NB4 (cell line): ENCODE data around the gene C5orf63.

ENCODE experiments used
- DNase-seq: peaks from one replicate; pipeline ENCODE4 v3.0.0; 2010; ENCODE audit warnings: low read depth
- H3K4me3 ChIP-seq: one replicate; pipeline ENCODE4 v1.5.1; 2011; ENCODE audit warnings: mild to moderate bottlenecking, low read depth, low read length, moderate library complexity
- MAX ChIP-seq: IDR thresholded peaks from 2 replicates; pipeline ENCODE4 v1.6.1; 2011; ENCODE audit warnings: low read depth, low read length
- MYC ChIP-seq: IDR thresholded peaks from 2 replicates; pipeline ENCODE4 v1.6.1; 2011; ENCODE audit warnings: low read depth, low read length
- POLR2A ChIP-seq: IDR thresholded peaks from 2 replicates; pipeline ENCODE4 v1.6.1; 2011; ENCODE audit warnings: mild to moderate bottlenecking; ENCODE audit not compliant: insufficient read length; ENCODE audit errors: extremely low read depth
- TF ChIP-seq, protein P1 (sequence below): IDR thresholded peaks from one replicate; pipeline ENCODE4 v1.5.1; 2012; ENCODE audit warnings: low read depth, low read length

Gene C5orf63

DNA sequence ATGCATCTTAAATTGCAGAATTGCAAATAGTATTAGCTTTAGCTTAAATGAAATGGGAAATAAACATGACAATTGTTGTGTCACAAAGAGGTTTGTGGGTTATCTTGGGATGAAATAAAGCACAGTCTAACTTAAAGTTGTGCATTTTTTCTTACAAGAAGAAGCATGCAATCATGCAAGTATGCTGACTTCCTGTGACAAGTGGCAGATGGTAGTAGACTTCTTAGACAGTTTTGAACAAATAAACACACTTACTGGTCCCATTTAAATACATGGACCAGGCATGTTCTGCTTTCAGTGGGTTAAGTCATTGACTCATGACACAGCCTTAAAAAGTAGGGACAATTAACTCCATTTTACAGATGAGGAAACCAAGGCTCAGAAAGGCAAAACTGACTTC lies 15.9 kb upstream of the C5orf63 start:
- H3K4me3 ChIP-seq, result no peak overlapping the region
- TF ChIP-seq, protein P1, sequence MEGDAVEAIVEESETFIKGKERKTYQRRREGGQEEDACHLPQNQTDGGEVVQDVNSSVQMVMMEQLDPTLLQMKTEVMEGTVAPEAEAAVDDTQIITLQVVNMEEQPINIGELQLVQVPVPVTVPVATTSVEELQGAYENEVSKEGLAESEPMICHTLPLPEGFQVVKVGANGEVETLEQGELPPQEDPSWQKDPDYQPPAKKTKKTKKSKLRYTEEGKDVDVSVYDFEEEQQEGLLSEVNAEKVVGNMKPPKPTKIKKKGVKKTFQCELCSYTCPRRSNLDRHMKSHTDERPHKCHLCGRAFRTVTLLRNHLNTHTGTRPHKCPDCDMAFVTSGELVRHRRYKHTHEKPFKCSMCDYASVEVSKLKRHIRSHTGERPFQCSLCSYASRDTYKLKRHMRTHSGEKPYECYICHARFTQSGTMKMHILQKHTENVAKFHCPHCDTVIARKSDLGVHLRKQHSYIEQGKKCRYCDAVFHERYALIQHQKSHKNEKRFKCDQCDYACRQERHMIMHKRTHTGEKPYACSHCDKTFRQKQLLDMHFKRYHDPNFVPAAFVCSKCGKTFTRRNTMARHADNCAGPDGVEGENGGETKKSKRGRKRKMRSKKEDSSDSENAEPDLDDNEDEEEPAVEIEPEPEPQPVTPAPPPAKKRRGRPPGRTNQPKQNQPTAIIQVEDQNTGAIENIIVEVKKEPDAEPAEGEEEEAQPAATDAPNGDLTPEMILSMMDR, result no peak
- TF ChIP-seq MAX (no peak), POLR2A (no peak), MYC (no peak)
- no peak for DNase-seq

DNA sequence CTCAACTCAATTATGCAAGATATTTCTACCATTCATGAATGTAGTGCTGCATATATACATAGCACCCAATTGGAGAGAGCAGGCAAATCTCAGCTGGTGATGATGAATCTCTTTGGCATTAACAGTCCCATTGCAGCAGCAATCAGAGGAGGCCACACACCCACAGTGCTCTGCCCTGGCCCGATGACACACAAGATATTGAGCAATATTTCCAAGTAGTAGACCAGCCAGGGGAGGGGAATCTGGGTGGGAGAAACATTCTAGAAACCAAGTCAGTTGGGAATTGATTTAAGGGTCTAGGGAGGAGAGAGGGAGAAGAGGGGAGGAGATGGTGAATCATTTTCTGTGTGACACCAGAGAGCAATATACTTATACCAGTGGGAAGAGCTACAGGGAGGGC lies 14.9 kb upstream of the C5orf63 start:
- TF ChIP-seq POLR2A (no peak), MYC (no peak), MAX (no peak)
- TF ChIP-seq, protein P1, result no peak
- H3K4me3 ChIP-seq, result no peak overlapping the region
- DNase-seq, result peak; percentile 39

GRCh38 chr5:127086589-127086988 lies 13.3 kb upstream of the C5orf63 start:
- no peak for DNase-seq
- H3K4me3 ChIP-seq, result no peak overlapping the region
- TF ChIP-seq POLR2A (no peak), MAX (no peak), MYC (no peak)
- TF ChIP-seq, protein P1, result no peak

- no peak overlapping the region for H3K4me3 ChIP-seq
- TF ChIP-seq MYC, result no peak
- no peak for TF ChIP-seq POLR2A
- TF ChIP-seq, protein P1, result no peak
- no peak for TF ChIP-seq MAX
- DNase-seq, result no peak
Measured at GRCh38 chr5:127085796-127086195, 12.5 kb upstream of the C5orf63 start.

DNA sequence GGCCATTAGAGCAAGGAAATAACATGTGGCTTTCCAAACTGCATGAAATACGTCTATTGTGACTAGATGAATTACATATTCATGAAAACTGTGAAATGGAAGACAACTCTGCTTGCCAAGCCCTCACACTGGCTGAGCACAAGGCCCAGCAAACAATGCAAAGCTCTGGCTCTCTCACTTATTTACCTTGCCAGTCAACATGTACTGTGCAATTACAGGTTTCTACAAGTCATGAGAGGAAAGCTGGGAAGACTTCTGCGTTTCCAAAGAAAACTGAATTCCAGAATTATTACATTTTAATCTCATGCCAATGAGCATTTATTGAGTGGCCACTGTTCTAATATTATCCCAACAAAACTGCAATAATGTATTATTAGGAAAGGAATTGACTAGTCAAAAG lies 12.1 kb upstream of the C5orf63 start:
- no peak overlapping the region for H3K4me3 ChIP-seq
- TF ChIP-seq, protein P1, result no peak
- TF ChIP-seq MAX (no peak), POLR2A (no peak), MYC (no peak)
- DNase-seq, result no peak

DNA sequence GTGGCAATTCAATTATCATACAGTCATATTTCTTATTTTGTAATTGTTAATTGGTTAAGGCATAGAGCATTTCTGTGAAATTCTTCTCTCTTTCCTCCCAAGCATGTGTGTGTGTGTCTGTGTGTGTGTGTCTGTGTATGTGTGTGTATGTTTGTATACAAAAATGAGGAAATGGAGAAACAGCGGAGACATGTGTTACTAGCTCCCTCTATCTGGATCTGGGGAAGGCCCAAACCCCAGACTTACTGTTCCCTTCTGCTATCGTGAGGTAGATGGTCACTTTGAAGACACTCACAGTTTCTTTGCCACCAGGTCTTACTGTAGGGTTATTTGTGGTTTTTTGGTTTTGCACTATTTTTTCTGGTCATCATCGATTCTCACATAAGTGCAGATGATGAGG lies 11.4 kb upstream of the C5orf63 start:
- H3K4me3 ChIP-seq, result no peak overlapping the region
- DNase-seq, result peak; percentile 11
- no peak for TF ChIP-seq POLR2A
- no peak for TF ChIP-seq MAX
- TF ChIP-seq MYC, result no peak
- TF ChIP-seq, protein P1, result no peak
